K562 (cell line): ENCODE results near the gene USB1. TPM values are rescaled to one million over a fixed set of nuclear protein-coding genes. Genes with fewer than 3 reads are reported as not detected.

Experiments used
- ATAC-seq: fragments of 200-7000 bp; cut with Tn5 transposase; 3 replicates; pipeline ENCODE4 v1.9.1; 2020; ENCODE audit warnings: moderate library complexity
- BruUV-seq: library from RNA; stranded (reverse); fragments of 400-500 nt; replicated peaks from 2 replicates; lab custom pipeline; 2021; lab: Mats Ljungman, UMichigan
- CTCF ChIA-PET: fragments of 300-600 bp; formaldehyde crosslinking; extraction: SDS; loops from one replicate; lab custom pipeline; 2021; ENCODE audit warnings: low intra/inter-chr PET ratio; lab: Yijun Ruan, JAX
- POLR2A ChIA-PET: fragments of 300-600, 350-650 bp; sonication (Branson Sonifier 250); formaldehyde crosslinking; extraction: SDS; loops from one replicate; lab custom pipeline; 2021; ENCODE audit warnings: antibody characterized with exemption, inconsistent platforms; lab: Yijun Ruan, JAX
- DNase-seq, 4 experiments: peaks; one replicate each; pipeline versions ENCODE4 v3.0.0 to v3.0.0-alpha.2; 2011 to 2018; ENCODE audit warnings: low spot score in 3 of 4, mixed read lengths in 3 of 4; ENCODE audit errors: extremely low read depth in 1 of 4
- FAIRE-seq: peaks from 2 replicates; lab custom pipeline; 2011; peaks lifted over from hg19 to GRCh38; lab: Jason Lieb, UNC
- H2AFZ ChIP-seq: 2 replicates; pipeline ENCODE4 v1.6.0; 2011; ENCODE audit warnings: low read depth, low read length, control low read depth, inconsistent platforms
- H3K27ac ChIP-seq: fragments of 200-600 bp; 3 replicates; pipeline ENCODE4 v1.8.0; 2011; ENCODE audit warnings: low read depth, mild to moderate bottlenecking, control low read depth, inconsistent platforms, low read length, moderate library complexity, mixed read lengths; ENCODE audit errors: extremely low read depth
- H3K27me3 ChIP-seq, 2 experiments: fragments of 300-600 bp in 1 of 2; 2 replicates in 1 of 2; 3 replicates in 1 of 2; pipeline versions ENCODE4 v1.6.0 to v1.8.0; 2011; ENCODE audit warnings: inconsistent platforms in 2 of 2, low read length in 2 of 2, mild to moderate bottlenecking in 1 of 2, mixed read lengths in 1 of 2, moderate library complexity in 1 of 2; ENCODE audit not compliant: control insufficient read depth in 2 of 2, insufficient read depth in 2 of 2
- H3K36me3 ChIP-seq: fragments of 300-600 bp; 3 replicates; pipeline ENCODE4 v1.8.0; 2011; ENCODE audit warnings: mild to moderate bottlenecking, low read length, inconsistent platforms; ENCODE audit not compliant: control insufficient read depth, insufficient read depth
- H3K4me1 ChIP-seq, 2 experiments: fragments of 200-600 bp in 1 of 2; replicated peaks in 1 of 2; 2 replicates in 1 of 2; 3 replicates in 1 of 2; pipeline versions ENCODE4 v1.5.1 to v1.8.0; 2011; ENCODE audit warnings: inconsistent platforms in 2 of 2, low read length in 2 of 2, mild to moderate bottlenecking in 1 of 2, mixed read lengths in 1 of 2, moderate library complexity in 1 of 2; ENCODE audit not compliant: control insufficient read depth in 2 of 2, insufficient read depth in 2 of 2
- H3K4me2 ChIP-seq: 2 replicates; pipeline ENCODE4 v1.6.1; 2011; ENCODE audit warnings: low read length, control low read depth, inconsistent platforms, mixed read lengths; ENCODE audit not compliant: insufficient read depth
- H3K4me3 ChIP-seq: fragments of 200-600 bp; sonication (generic), shearing (Covaris generic); 2 replicates; pipeline ENCODE4 v1.5.1; 2016; ENCODE audit warnings: control low read depth, inconsistent platforms
- H3K79me2 ChIP-seq: fragments of 200-600 bp; 3 replicates; pipeline ENCODE4 v1.8.0; 2011; ENCODE audit warnings: low read length, inconsistent platforms; ENCODE audit not compliant: control insufficient read depth, insufficient read depth
- H3K9ac ChIP-seq, 2 experiments: 2 replicates each; pipeline versions ENCODE4 v1.6.0 to v1.6.1; 2011; ENCODE audit warnings: low read depth in 2 of 2, low read length in 2 of 2, control low read depth in 1 of 2, inconsistent platforms in 1 of 2, mild to moderate bottlenecking in 1 of 2, mixed read lengths in 1 of 2; ENCODE audit not compliant: insufficient read depth in 1 of 2
- H3K9me1 ChIP-seq: one replicate; pipeline ENCODE4 v1.6.0; 2011; ENCODE audit warnings: inconsistent platforms, mild to moderate bottlenecking, low read length, moderate library complexity; ENCODE audit not compliant: control insufficient read depth, insufficient read depth
- H3K9me3 ChIP-seq: replicated peaks from 2 replicates; pipeline ENCODE4 v1.5.1; 2011; ENCODE audit warnings: low read depth, low read length, inconsistent platforms; ENCODE audit not compliant: control insufficient read depth, insufficient read depth
- H4K20me1 ChIP-seq: replicated peaks from 2 replicates; pipeline ENCODE4 v1.6.1; 2011; ENCODE audit warnings: low read length, inconsistent platforms, mixed read lengths; ENCODE audit not compliant: control insufficient read depth, insufficient read depth
- ERF ChIP-seq: fragments of 450-650 bp; formaldehyde crosslinking; IDR thresholded peaks from 2 replicates; pipeline ENCODE4 v1.4.0; 2020; ENCODE audit warnings: mild to moderate bottlenecking, mixed read lengths
- LEF1 ChIP-seq: fragments of 450-650 bp; IDR thresholded peaks from 2 replicates; pipeline ENCODE4 v1.6.1; 2016; ENCODE audit warnings: mild to moderate bottlenecking
- POLR2AphosphoS5 ChIP-seq: IDR thresholded peaks from 2 replicates; pipeline ENCODE4 v1.6.1; 2011; ENCODE audit warnings: mild to moderate bottlenecking, low read depth, low read length, moderate library complexity; ENCODE audit not compliant: control insufficient read depth, insufficient read depth
- TRIM24 ChIP-seq, 2 experiments: fragments of 450-650 bp; IDR thresholded peaks; 2 replicates each; pipeline ENCODE4 v1.6.1; 2016
- WGBS: fragments of 100-300 bp; shearing (Covaris generic); methylation state at CpG from one replicate; pipeline ENCODE4 v1.1.6; 2016; ENCODE audit warnings: low coverage, mixed read lengths; ENCODE audit not compliant: insufficient coverage; ENCODE audit errors: missing lambda C conversion rate; 5-methylcytosine and 5-hydroxymethylcytosine counted together
- in situ Hi-C: fragments of 300-500 bp; cut with MboI; formaldehyde crosslinking; loops from 4 replicates; pipeline ENCODE4 v1.15.0; 2018; ENCODE audit warnings: inconsistent platforms, mixed read lengths
- intact Hi-C: fragments of 100-400 bp; cut with micrococcal nuclease; formaldehyde crosslinking; loops from 2 replicates; pipeline ENCODE4 v1.14.2; 2022
- polyA plus RNA-seq, 8 experiments: library from polyadenylated mRNA; depleted of rRNA in 4 of 8; stranded (reverse) in 5 of 8; unstranded in 3 of 8; fragments of >200 nt; fragmentation: Nextera tagmentation in 2 of 8; fragmentation: Illumina TruSeq in 1 of 8; extraction: Ambion mirVana in 2 of 8; extraction: Trizol in 1 of 8; gene quantifications; 2 replicates each; pipeline versions ENCODE4 v1.2.1 to v1.2.3, GENCODE V29; 2011 to 2014; ENCODE audit warnings: inconsistent platforms in 1 of 8, missing spikeins in 1 of 8
- total RNA-seq, 7 experiments: library from RNA; depleted of rRNA in 6 of 7; stranded (reverse); fragments of >200 nt in 6 of 7; fragmentation: Illumina TruSeq in 2 of 7; extraction: Trizol in 2 of 7; gene quantifications; 2 replicates each; pipeline versions ENCODE4 v1.2.1 to v1.2.3, GENCODE V29; 2011 to 2021; ENCODE audit warnings: low replicate concordance in 1 of 7
- TF ChIP-seq, protein P1 (sequence below): fragments of 450-650 bp; formaldehyde crosslinking; IDR thresholded peaks from 2 replicates; pipeline ENCODE4 v1.4.0; 2020; ENCODE audit warnings: mild to moderate bottlenecking
- TF ChIP-seq, protein P2 (sequence below): fragments of 250-450 bp; sonication (Bioruptor Pico); IDR thresholded peaks from 2 replicates; pipeline ENCODE4 v1.4.0; 2020; ENCODE audit warnings: borderline replicate concordance

The USB1 gene
- total and polyA plus RNA-seq, 9 of the 15 experiments (the other 6 are each of a cell fraction or from before 2014, with no cell fraction given), result 11.6 to 73.6 (median 19.4) TPM

DNA sequence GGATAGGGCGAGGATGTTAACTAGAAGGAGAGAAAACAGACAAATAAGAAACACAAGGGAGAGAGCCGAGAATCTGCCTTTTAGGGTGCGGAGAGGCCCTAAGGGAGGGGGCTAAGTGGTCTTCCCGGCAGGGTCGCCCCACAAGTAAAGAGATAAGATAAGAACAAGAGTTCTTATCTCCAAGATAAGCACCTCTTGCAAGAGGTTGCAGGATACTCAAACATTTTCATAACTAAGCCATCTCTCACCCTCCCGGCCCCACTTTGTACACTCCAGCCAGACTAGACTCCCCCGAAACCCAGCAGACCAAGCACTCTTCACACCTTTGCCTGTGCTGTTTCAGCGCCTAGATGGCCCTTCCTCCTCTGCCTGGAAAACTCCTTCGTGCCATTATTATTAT lies 15.0 kb upstream of the USB1 start:
- Histone ChIP-seq H3K4me2 (no peak overlapping the region), H3K36me3 (no peaks in the 10 kb centered on the region), H3K79me2 (no peaks in the 10 kb centered on the region), H3K9me1 (no peaks in the 10 kb centered on the region), H3K9ac (peak overlapping the region in 1 of 2 experiments; percentile 91; a peak in 1 of 4 replicates), H2AFZ (no peak overlapping the region), H4K20me1 (no peaks in the 10 kb centered on the region), H3K4me1 (peaks cover 6 to 21% of the 10 kb centered on the region in 2 experiments; a peak in 4 of 5 replicates), H3K9me3 (no peaks in the 10 kb centered on the region), H3K4me3 (no peak overlapping the region), H3K27me3 (no peaks in the 10 kb centered on the region), H3K27ac (no peak overlapping the region)
- ChIA-PET POLR2A (no interaction called here), CTCF (no interaction called here)
- FAIRE-seq (no peak), ATAC-seq (no peak), DNase-seq (no peak)
- peak in 1 of 2 experiments; percentile 14; a peak in 1 of 4 replicates for TF ChIP-seq TRIM24 (IDR thresholded peaks at IDR 0.05)
- TF ChIP-seq, protein P1, sequence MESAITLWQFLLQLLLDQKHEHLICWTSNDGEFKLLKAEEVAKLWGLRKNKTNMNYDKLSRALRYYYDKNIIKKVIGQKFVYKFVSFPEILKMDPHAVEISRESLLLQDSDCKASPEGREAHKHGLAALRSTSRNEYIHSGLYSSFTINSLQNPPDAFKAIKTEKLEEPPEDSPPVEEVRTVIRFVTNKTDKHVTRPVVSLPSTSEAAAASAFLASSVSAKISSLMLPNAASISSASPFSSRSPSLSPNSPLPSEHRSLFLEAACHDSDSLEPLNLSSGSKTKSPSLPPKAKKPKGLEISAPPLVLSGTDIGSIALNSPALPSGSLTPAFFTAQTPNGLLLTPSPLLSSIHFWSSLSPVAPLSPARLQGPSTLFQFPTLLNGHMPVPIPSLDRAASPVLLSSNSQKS (CRISPR knock-in tag), result no peak
- WGBS, result 56% methylated on average over 9 of the region's 9 CpGs
- no TSS peak for BruUV-seq
- intact Hi-C loops, result no loop called here
- in situ Hi-C loops, result no loop called here

DNA sequence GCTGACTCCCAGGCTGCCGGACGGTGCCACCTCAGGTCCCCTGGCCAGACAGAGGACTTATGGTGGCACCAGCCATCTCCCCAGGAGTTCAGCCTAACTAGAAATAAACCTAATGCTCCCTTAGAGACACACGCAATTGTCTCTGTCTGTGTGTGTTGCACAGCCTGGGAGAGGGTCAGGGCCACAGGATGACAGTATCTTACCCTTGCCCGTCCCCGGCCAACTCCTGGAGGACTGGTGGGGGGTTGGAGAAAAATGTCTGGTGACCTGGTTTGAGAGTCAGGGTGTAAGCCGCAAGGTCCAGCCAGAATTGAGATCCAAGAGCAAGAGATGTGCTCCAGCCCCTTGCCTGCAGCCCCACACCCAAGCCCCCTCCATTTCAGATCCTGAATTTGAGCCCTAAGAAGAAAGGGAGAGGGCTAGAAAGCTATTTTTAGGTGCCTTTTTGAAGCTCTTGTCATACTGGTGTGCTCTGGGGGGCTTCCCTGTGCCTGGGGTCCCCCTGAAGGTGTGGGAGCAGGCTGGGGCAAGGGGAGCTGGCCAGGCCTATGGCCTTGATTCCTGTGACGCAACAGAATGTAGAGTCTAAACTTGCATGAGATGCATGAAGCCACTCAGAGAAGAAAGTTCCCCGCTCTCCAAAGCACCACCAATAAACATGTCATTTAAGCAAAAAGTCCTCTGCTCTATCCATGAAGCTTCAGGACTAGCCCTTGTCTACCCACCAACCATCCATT lies 13.6 kb upstream of the USB1 start:
- no peaks in the 10 kb centered on the region for H3K27me3 ChIP-seq
- no peaks in the 10 kb centered on the region for H3K79me2 ChIP-seq
- intact Hi-C loops, result no loop called here
- H2AFZ ChIP-seq, result no peak overlapping the region
- H4K20me1 ChIP-seq, result no peaks in the 10 kb centered on the region
- ChIA-PET CTCF (no interaction called here), POLR2A (no interaction called here)
- peak overlapping the region in 1 of 2 experiments; percentile 64; a peak in 2 of 4 replicates for H3K9ac ChIP-seq
- ATAC-seq, result no peak
- no TSS peak for BruUV-seq
- H3K27ac ChIP-seq, result no peak overlapping the region
- TF ChIP-seq POLR2AphosphoS5 (no peak), ERF (no peak), LEF1 (no peak)
- TF ChIP-seq, protein P2, sequence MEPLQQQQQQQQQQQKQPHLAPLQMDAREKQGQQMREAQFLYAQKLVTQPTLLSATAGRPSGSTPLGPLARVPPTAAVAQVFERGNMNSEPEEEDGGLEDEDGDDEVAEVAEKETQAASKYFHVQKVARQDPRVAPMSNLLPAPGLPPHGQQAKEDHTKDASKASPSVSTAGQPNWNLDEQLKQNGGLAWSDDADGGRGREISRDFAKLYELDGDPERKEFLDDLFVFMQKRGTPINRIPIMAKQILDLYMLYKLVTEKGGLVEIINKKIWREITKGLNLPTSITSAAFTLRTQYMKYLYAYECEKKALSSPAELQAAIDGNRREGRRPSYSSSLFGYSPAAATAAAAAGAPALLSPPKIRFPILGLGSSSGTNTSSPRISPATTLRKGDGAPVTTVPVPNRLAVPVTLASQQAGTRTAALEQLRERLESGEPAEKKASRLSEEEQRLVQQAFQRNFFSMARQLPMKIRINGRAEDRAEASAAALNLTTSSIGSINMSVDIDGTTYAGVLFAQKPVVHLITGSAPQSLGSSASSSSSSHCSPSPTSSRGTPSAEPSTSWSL (CRISPR knock-in tag), result no peak
- TF ChIP-seq, all 486 proteins: peak for 0
- DNase-seq (no peak), FAIRE-seq (no peak)
- 79% methylated on average over 8 of the region's 8 CpGs for WGBS
- no peaks in the 10 kb centered on the region for H3K36me3 ChIP-seq
- H3K9me3 ChIP-seq, result no peaks in the 10 kb centered on the region
- H3K4me3 ChIP-seq, result no peak overlapping the region
- H3K4me1 ChIP-seq, result peaks cover 6 to 21% of the 10 kb centered on the region in 2 experiments; a peak in 4 of 5 replicates
- in situ Hi-C loops, result no loop called here
- no peaks in the 10 kb centered on the region for H3K9me1 ChIP-seq
- H3K4me2 ChIP-seq, result no peak overlapping the region
